Measurements from ENCODE around the gene SFXN5. TPM values are rescaled to one million over a fixed set of nuclear protein-coding genes. Genes with fewer than 3 reads are reported as not detected.

SFXN5 gene
- total RNA-seq, 4 donors from 2014 or later = 22.9 to 55.4 (median 41.2) TPM

DNA sequence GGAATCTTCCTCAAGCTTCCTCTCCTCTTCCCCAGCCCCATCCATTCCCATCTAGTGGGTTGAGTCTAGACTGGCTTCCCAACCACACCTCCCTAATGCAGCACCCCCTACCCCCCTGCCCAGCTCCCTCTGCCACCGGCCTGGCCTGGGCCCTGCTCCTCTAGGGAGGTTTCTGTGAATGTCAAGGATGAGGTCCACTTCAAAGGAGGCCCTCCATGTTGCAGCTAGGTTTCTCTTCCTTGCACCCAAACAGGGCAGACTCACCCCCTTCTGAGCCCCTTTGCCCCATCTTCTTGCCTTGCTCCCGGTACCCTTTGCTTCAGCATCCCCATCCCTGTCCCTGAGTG is 135.9 kb downstream of the SFXN5 start:
- H3K4me3 ChIP-seq = no peak overlapping the region
- no peaks in the 10 kb centered on the region for H3K36me3 ChIP-seq
- no peaks in the 10 kb centered on the region for H3K27me3 ChIP-seq
- H3K4me1 ChIP-seq = peaks cover 0 to 8% (median 2%) of the 10 kb centered on the region in 4 donors
- H3K9me3 ChIP-seq = no peaks in the 10 kb centered on the region
- TF ChIP-seq POLR2A (IDR thresholded peaks at IDR 0.05) = no peak
- TF ChIP-seq, protein P1, sequence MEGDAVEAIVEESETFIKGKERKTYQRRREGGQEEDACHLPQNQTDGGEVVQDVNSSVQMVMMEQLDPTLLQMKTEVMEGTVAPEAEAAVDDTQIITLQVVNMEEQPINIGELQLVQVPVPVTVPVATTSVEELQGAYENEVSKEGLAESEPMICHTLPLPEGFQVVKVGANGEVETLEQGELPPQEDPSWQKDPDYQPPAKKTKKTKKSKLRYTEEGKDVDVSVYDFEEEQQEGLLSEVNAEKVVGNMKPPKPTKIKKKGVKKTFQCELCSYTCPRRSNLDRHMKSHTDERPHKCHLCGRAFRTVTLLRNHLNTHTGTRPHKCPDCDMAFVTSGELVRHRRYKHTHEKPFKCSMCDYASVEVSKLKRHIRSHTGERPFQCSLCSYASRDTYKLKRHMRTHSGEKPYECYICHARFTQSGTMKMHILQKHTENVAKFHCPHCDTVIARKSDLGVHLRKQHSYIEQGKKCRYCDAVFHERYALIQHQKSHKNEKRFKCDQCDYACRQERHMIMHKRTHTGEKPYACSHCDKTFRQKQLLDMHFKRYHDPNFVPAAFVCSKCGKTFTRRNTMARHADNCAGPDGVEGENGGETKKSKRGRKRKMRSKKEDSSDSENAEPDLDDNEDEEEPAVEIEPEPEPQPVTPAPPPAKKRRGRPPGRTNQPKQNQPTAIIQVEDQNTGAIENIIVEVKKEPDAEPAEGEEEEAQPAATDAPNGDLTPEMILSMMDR (IDR thresholded peaks at IDR 0.05) = no peak
- no peak overlapping the region for H3K27ac ChIP-seq
- no peak for DNase-seq

DNA sequence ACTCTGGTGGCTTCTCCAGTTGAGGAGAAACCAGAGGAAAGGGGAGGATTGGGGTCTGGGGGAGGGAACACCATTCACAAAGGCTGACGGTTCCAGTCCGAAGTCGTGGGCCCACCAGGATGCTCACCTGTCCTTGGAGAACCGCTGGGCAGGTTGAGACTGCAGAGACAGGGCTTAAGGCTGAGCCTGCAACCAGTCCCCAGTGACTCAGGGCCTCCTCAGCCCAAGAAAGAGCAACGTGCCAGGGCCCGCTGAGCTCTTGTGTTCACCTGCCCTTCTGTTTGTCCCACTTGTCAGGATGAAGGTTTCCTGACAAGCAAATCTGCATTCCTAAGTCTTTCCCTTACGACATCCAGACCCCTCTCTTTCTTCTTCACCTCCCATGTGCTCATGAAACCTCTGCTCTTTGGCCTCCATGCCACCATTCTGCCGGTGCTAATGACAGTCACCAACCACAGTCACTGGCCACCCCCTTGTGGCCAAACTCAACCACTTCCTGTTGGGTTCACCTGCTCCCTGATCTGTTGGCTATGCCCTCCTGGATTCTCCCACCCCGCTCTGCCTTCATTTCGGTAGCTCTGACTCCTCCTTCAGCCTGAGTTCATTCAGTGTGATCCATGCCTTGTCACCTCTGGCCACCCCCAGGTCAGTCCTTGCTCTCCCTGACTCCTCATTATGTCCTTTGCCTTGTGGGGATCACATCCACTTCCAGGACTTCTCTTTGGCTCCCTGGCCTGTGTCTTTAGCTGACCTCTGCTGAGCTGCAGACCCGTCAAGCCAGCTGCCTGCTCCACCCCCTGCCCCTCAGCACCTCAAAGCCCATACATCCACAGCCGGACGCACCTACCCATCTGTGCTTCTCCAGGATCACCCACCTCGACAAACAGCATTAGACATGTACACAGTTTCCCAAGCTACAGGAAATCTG is 136.6 kb downstream of the SFXN5 start:
- H3K36me3 ChIP-seq = no peaks in the 10 kb centered on the region
- peaks cover 0 to 8% (median 2%) of the 10 kb centered on the region in 4 donors for H3K4me1 ChIP-seq
- no peak overlapping the region for H3K4me3 ChIP-seq
- no peaks in the 10 kb centered on the region for H3K9me3 ChIP-seq
- TF ChIP-seq POLR2A (IDR thresholded peaks at IDR 0.05) = no peak
- TF ChIP-seq, protein P1 (IDR thresholded peaks at IDR 0.05) = peak in 4 of 6 experiments; percentile 23 to 70 (median 60)
- no peaks in the 10 kb centered on the region for H3K27me3 ChIP-seq
- H3K27ac ChIP-seq = no peak overlapping the region
- peak in 2 of 3 donors; percentile 66 for DNase-seq

DNA sequence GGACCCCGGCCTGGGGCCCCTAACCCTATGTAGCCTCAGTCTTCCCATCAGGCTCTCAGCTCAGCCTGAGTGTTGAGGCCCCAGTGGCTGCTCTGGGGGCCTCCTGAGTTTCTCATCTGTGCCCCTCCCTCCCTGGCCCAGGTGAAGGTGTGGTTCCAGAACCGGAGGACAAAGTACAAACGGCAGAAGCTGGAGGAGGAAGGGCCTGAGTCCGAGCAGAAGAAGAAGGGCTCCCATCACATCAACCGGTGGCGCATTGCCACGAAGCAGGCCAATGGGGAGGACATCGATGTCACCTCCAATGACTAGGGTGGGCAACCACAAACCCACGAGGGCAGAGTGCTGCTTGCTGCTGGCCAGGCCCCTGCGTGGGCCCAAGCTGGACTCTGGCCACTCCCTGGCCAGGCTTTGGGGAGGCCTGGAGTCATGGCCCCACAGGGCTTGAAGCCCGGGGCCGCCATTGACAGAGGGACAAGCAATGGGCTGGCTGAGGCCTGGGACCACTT is 137.8 kb downstream of the SFXN5 start:
- peak in 2 of 3 donors; percentile 61 to 64 for DNase-seq
- Histone ChIP-seq H3K27ac (no peak overlapping the region), H3K4me1 (peaks cover 0 to 8% (median 2%) of the 10 kb centered on the region in 4 donors), H3K36me3 (no peaks in the 10 kb centered on the region), H3K4me3 (no peak overlapping the region), H3K9me3 (no peaks in the 10 kb centered on the region), H3K27me3 (no peaks in the 10 kb centered on the region)
- TF ChIP-seq, protein P1 (IDR thresholded peaks at IDR 0.05) = no peak
- no peak for TF ChIP-seq POLR2A (IDR thresholded peaks at IDR 0.05)

DNA sequence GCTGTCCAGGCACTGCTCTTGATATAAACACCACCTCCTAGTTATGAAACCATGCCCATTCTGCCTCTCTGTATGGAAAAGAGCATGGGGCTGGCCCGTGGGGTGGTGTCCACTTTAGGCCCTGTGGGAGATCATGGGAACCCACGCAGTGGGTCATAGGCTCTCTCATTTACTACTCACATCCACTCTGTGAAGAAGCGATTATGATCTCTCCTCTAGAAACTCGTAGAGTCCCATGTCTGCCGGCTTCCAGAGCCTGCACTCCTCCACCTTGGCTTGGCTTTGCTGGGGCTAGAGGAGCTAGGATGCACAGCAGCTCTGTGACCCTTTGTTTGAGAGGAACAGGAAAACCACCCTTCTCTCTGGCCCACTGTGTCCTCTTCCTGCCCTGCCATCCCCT is 138.3 kb downstream of the SFXN5 start:
- H3K27me3 ChIP-seq = no peaks in the 10 kb centered on the region
- peaks cover 0 to 8% (median 2%) of the 10 kb centered on the region in 4 donors for H3K4me1 ChIP-seq
- H3K27ac ChIP-seq = no peak overlapping the region
- H3K36me3 ChIP-seq = no peaks in the 10 kb centered on the region
- H3K4me3 ChIP-seq = no peak overlapping the region
- no peak for DNase-seq
- TF ChIP-seq, protein P1 (IDR thresholded peaks at IDR 0.05) = no peak
- TF ChIP-seq POLR2A (IDR thresholded peaks at IDR 0.05) = no peak
- H3K9me3 ChIP-seq = no peaks in the 10 kb centered on the region

DNA sequence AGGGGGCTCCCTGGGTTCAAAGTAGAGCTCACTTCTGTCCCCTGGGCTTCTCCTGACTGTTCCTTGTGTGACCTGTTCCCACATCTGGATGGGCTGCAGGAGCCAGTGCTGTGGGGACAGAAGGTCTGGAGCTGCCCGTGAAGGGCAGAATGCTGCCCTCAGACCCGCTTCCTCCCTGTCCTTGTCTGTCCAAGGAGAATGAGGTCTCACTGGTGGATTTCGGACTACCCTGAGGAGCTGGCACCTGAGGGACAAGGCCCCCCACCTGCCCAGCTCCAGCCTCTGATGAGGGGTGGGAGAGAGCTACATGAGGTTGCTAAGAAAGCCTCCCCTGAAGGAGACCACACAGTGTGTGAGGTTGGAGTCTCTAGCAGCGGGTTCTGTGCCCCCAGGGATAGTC is 138.7 kb downstream of the SFXN5 start:
- no peaks in the 10 kb centered on the region for H3K36me3 ChIP-seq
- no peaks in the 10 kb centered on the region for H3K9me3 ChIP-seq
- no peak for DNase-seq
- TF ChIP-seq POLR2A (IDR thresholded peaks at IDR 0.05) = no peak
- TF ChIP-seq, protein P1 (IDR thresholded peaks at IDR 0.05) = no peak
- H3K4me3 ChIP-seq = no peak overlapping the region
- H3K27ac ChIP-seq = no peak overlapping the region
- no peaks in the 10 kb centered on the region for H3K27me3 ChIP-seq
- peaks cover 0 to 8% (median 2%) of the 10 kb centered on the region in 4 donors for H3K4me1 ChIP-seq

All from Peyer's patch (tissue), 4 donors.